Mesothelial cell of epicardium (in vitro differentiated cells): ENCODE results near the gene HNRNPLL. TPM values are rescaled to one million over a fixed set of nuclear protein-coding genes. Genes with fewer than 3 reads are reported as not detected.

Source experiments
- DNase-seq, 2 experiments: peaks; one replicate each; pipeline ENCODE4 v3.0.0; 2021; ENCODE audit warnings: low spot score in 2 of 2; ENCODE audit not compliant: unreplicated experiment in 2 of 2
- H3K27ac Mint-ChIP-seq: 2 replicates; pipeline ENCODE4 v1.8.0; 2021; ENCODE audit warnings: mixed read lengths
- H3K27me3 Mint-ChIP-seq: 2 replicates; pipeline ENCODE4 v1.8.0; 2021; ENCODE audit warnings: low read depth, mixed read lengths
- H3K36me3 Mint-ChIP-seq: 2 replicates; pipeline ENCODE4 v1.8.0; 2021; ENCODE audit warnings: mixed read lengths
- H3K4me1 Mint-ChIP-seq: 2 replicates; pipeline ENCODE4 v1.8.0; 2021; ENCODE audit warnings: mixed read lengths
- H3K4me3 Mint-ChIP-seq: 2 replicates; pipeline ENCODE4 v1.8.0; 2021; ENCODE audit warnings: mild to moderate bottlenecking, moderate library complexity, mixed read lengths
- H3K9me3 Mint-ChIP-seq: 2 replicates; pipeline ENCODE4 v1.8.0; 2021; ENCODE audit warnings: mixed read lengths
- CTCF ChIP-seq: fragments of 200-600 bp; sonication (generic); IDR thresholded peaks from one replicate; pipeline ENCODE4 v1.5.0; 2021; ENCODE audit warnings: antibody characterized with exemption; ENCODE audit not compliant: unreplicated experiment
- total RNA-seq: library from RNA; stranded (reverse); gene quantifications from 3 replicates; pipeline ENCODE4 v1.2.1, GENCODE V29; 2021

HNRNPLL gene
- total RNA-seq, 1 donor from 2014 or later, result 80.7 TPM

- H3K27me3 Mint-ChIP-seq, result no peaks in the 10 kb centered on the region
- no peak for TF ChIP-seq CTCF
These were observed 2.4 kb downstream of the HNRNPLL start for GRCh38 chr2:38600242-38600891.

GRCh38 chr2:38599706-38600105 lies 3.0 kb downstream of the HNRNPLL start:
- Mint-ChIP-seq H3K27ac (peak overlapping the region; percentile 95), H3K4me3 (peak overlapping the region; percentile 92), H3K9me3 (no peaks in the 10 kb centered on the region), H3K27me3 (no peaks in the 10 kb centered on the region), H3K4me1 (peaks cover 49% of the 10 kb centered on the region), H3K36me3 (no peaks in the 10 kb centered on the region)
- DNase-seq, result no peak
- no peak for TF ChIP-seq CTCF

More at GRCh38 chr2:38600242-38600891, 2.4 kb downstream of the HNRNPLL start:
- H3K4me3 Mint-ChIP-seq, result peak overlapping the region; percentile 92
- H3K4me1 Mint-ChIP-seq, result peaks cover 53% of the 10 kb centered on the region
- no peak for DNase-seq
- H3K9me3 Mint-ChIP-seq, result no peaks in the 10 kb centered on the region
- peak overlapping the region; percentile 95 for H3K27ac Mint-ChIP-seq
- no peaks in the 10 kb centered on the region for H3K36me3 Mint-ChIP-seq

- H3K4me3 Mint-ChIP-seq, result peak overlapping the region; percentile 92
- TF ChIP-seq CTCF, result no peak
- H3K36me3 Mint-ChIP-seq, result no peaks in the 10 kb centered on the region
- no peak for DNase-seq
- no peaks in the 10 kb centered on the region for H3K27me3 Mint-ChIP-seq
- H3K27ac Mint-ChIP-seq, result peak overlapping the region; percentile 66
- no peaks in the 10 kb centered on the region for H3K9me3 Mint-ChIP-seq
- peaks cover 43% of the 10 kb centered on the region for H3K4me1 Mint-ChIP-seq
These were observed 3.8 kb downstream of the HNRNPLL start for GRCh38 chr2:38598991-38599295.

- no peaks in the 10 kb centered on the region for H3K27me3 Mint-ChIP-seq
- TF ChIP-seq CTCF, result no peak
- peaks cover 38% of the 10 kb centered on the region for H3K4me1 Mint-ChIP-seq
- H3K9me3 Mint-ChIP-seq, result no peaks in the 10 kb centered on the region
- H3K36me3 Mint-ChIP-seq, result no peaks in the 10 kb centered on the region
- no peak for DNase-seq
- H3K4me3 Mint-ChIP-seq, result peak overlapping the region; percentile 92
- H3K27ac Mint-ChIP-seq, result peak overlapping the region; percentile 66
These were observed 4.3 kb downstream of the HNRNPLL start for GRCh38 chr2:38598200-38598990.

GRCh38 chr2:38597115-38597514 lies 5.6 kb downstream of the HNRNPLL start:
- Mint-ChIP-seq H3K27ac (peak overlapping the region; percentile 11), H3K27me3 (no peaks in the 10 kb centered on the region), H3K9me3 (no peaks in the 10 kb centered on the region), H3K4me3 (no peak overlapping the region), H3K4me1 (peaks cover 47% of the 10 kb centered on the region), H3K36me3 (no peaks in the 10 kb centered on the region)
- TF ChIP-seq CTCF, result no peak
- DNase-seq, result no peak
